Transverse colon (tissue), 3 donors: ENCODE results near the gene ADAMTS4.

Source experiments
- CTCF ChIP-seq, 5 experiments: fragments of 200-600 bp in 3 of 5; fragments of 450-650 bp in 2 of 5; sonication (generic) in 3 of 5; IDR thresholded peaks; 1 replicate in 2 of 5; 2 replicates in 3 of 5; pipeline ENCODE4 v1.5.1; 2016 to 2017; ENCODE audit warnings: antibody characterized with exemption in 5 of 5, inconsistent platforms in 3 of 5, mild to moderate bottlenecking in 2 of 5, moderate library complexity in 1 of 5
- EP300 ChIP-seq: sonication (generic); formaldehyde crosslinking; IDR thresholded peaks from one replicate; pipeline ENCODE4 v1.6.1; 2017; ENCODE audit warnings: antibody characterized with exemption, low read depth
- POLR2A ChIP-seq: fragments of 450-650 bp; IDR thresholded peaks from one replicate; pipeline ENCODE4 v1.6.1; 2016; ENCODE audit warnings: antibody characterized with exemption, mild to moderate bottlenecking, moderate library complexity

- TF ChIP-seq CTCF (IDR thresholded peaks at IDR 0.05) (no peak), EP300 (no peak), POLR2A (no peak)
These were observed 3.7 kb downstream of the ADAMTS4 start for GRCh38 chr1:161195171-161195570.
